Measurements from ENCODE around the gene NXF1. TPM values are rescaled to one million over a fixed set of nuclear protein-coding genes. Genes with fewer than 3 reads are reported as not detected.

The NXF1 gene
- total and polyA plus RNA-seq, 2 donors (not counting 1 experiment from before 2014, with no cell fraction given) = 161 to 262 TPM

- no peaks in the 10 kb centered on the region for H3K27me3 Mint-ChIP-seq
- Histone ChIP-seq H4K20me1 (ENCODE audit: control insufficient read depth, insufficient read depth, low read length, poor library complexity, severe bottlenecking) (peaks cover 26% of the 10 kb centered on the region), H2AFZ (ENCODE audit: insufficient read depth, low read depth, low read length, poor library complexity, severe bottlenecking) (no peak overlapping the region), H3K79me2 (ENCODE audit: control insufficient read depth, insufficient read depth, low read length) (peaks cover 49% of the 10 kb centered on the region), H3K27me3 (replicated peaks in 1 of 4; ENCODE audit: control extremely low read depth in 1 of 4, control insufficient read depth in 3 of 4, insufficient read depth in 4 of 4, low read length in 3 of 4) (no peaks in the 10 kb centered on the region), H3K36me3 (replicated peaks in 1 of 2; ENCODE audit: control extremely low read depth in 1 of 2, control insufficient read depth in 1 of 2, extremely low read depth in 1 of 2, insufficient read depth in 2 of 2, low read length in 1 of 2) (peaks cover 17 to 39% of the 10 kb centered on the region in 2 experiments), H3K9me3 (ENCODE audit: control extremely low read depth in 1 of 3, control insufficient read depth in 2 of 3, insufficient read depth in 1 of 3, low read length in 2 of 3) (no peaks in the 10 kb centered on the region), H3K4me1 (ENCODE audit: control insufficient read depth in 2 of 2, insufficient read depth in 2 of 2, low read length in 2 of 2) (peaks cover 39 to 56% of the 10 kb centered on the region in 2 donors), H3K27ac (ENCODE audit: low read length in 2 of 2) (peak overlapping the region in 1 of 2 donors; percentile 84), H3K4me3 (ENCODE audit: control extremely low read depth in 1 of 5, extremely low read depth in 1 of 5, insufficient read depth in 1 of 5, low read depth in 2 of 5, low read length in 4 of 5) (no peak overlapping the region), H3K9ac (ENCODE audit: low read length) (no peak overlapping the region), H3K4me2 (replicated peaks; ENCODE audit: low read depth, low read length, poor library complexity, severe bottlenecking) (no peak overlapping the region)
- POLR2A ChIA-PET = interaction anchor here (1.0 to 3.5 kb wide), 5 partner anchors 10 to 98 kb away, joined by 3 to 24 read pairs (median 4); partner anchors contain the start of genes STX5, WDR74 and ZBTB3
- ATAC-seq (ENCODE audit: low read depth) (no peak), DNase-seq (no peak)
- H3K27ac Mint-ChIP-seq = peak overlapping the region; percentile 2
- intact Hi-C loops (cut with micrococcal nuclease) = no loop called here
- no peaks in the 10 kb centered on the region for H3K9me3 Mint-ChIP-seq (ENCODE audit: insufficient read depth)
- H3K4me3 Mint-ChIP-seq = no peak overlapping the region
- CTCF ChIA-PET = interaction anchor here (1.1 to 2.2 kb wide), 4 partner anchors 10 to 66 kb away, joined by 4 to 7 read pairs (median 6); no protein-coding TSS in a partner anchor
- TF ChIP-seq EZH2 (IDR thresholded peaks at IDR 0.05; ENCODE audit: borderline replicate concordance, insufficient read depth, low read depth, low read length, poor library complexity, severe bottlenecking) = no peak
- no peak for TF ChIP-seq CTCF (IDR thresholded peaks at IDR 0.05)
- peaks cover 57% of the 10 kb centered on the region for H3K4me1 Mint-ChIP-seq
Measured at GRCh38 chr11:62852523-62853188, 47.4 kb upstream of the NXF1 start.

Data from B cell (primary cell).